HG03442 (cell line): ENCODE results near the gene STARD10.

Experiments
- ATAC-seq: cut with Tn5 transposase; IDR thresholded peaks from one replicate; pipeline ENCODE4 v1.9.1; 2021; ENCODE audit warnings: mild to moderate bottlenecking, moderate library complexity; ENCODE audit not compliant: unreplicated experiment

Gene STARD10

DNA sequence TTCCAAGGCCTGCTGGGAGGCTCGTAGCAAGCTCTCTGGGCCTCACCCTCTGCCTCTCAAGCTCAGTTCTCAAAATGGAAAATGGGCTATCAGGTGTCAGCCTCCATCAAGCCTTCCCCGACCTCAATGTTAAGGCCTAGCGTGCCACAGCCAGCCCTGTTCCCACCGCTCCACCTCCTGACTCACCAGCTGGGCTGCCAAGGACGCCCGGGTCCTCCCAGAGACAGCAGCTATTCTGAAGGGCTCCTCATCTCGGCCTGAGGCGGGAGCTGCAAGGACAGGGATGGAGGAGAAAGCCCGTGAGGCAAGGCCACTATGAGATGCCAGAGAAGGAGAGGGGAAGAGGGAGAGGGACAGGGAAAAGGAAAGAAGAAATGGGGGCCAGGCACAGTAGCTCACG, 61.5 kb downstream of the STARD10 start:
- ATAC-seq: no peak

DNA sequence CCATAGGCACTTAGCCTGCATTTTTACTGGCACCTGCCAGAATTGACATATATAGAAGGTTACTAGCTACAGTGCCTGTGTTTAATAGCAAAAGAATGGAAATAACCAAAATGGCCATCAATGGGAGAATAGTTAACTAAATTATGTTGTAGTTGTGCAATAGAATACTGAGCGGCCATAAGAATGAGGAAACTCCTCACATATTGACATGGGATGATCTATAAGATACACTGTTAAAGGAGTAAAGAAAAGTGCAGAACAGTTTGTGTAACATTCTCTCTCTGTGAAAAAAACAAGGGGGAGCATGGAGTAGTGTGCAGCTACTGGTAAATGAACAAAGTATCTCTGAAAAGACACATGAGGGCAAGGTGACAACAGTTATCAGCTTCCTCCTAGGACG, 63.1 kb downstream of the STARD10 start:
- no peak for ATAC-seq

DNA sequence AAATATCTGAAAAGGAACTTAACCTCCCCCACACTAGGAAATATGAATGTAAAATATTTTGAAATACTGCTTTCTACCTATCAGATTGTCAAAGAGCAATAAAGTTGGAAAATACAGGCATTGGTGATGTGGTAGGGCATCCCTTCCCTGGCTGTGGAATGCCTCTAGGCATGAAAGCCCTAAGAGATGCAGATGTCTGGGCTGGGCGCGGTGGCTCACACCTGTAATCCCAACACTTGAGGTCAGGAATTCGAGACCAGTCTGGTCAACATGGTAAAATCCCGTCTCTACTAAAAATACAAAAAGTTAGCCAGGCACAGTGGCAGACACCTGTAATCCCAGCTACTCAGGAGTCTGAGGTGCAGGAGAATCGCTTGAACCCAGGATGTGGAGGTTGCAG, 63.6 kb downstream of the STARD10 start:
- no peak for ATAC-seq

DNA sequence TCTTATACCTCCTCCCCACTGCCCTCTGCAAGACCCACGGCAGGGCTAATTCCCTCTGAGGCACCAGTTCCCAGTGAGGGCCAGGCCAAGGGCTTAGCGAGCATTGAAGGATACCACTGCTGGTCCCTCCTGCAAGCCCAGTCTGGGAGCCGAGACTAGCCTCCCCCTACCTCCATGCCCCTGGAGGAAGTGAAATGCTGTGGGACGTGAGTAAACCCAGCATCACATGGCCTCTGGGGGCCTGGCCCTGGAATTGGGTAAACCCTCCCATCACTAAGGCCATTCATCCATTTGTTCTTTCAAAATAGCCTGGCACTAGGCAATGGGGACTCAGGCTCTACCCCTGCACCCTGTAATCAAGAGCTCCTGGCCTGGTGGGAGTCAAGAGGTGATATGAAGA, 66.3 kb downstream of the STARD10 start:
- ATAC-seq: no peak

DNA sequence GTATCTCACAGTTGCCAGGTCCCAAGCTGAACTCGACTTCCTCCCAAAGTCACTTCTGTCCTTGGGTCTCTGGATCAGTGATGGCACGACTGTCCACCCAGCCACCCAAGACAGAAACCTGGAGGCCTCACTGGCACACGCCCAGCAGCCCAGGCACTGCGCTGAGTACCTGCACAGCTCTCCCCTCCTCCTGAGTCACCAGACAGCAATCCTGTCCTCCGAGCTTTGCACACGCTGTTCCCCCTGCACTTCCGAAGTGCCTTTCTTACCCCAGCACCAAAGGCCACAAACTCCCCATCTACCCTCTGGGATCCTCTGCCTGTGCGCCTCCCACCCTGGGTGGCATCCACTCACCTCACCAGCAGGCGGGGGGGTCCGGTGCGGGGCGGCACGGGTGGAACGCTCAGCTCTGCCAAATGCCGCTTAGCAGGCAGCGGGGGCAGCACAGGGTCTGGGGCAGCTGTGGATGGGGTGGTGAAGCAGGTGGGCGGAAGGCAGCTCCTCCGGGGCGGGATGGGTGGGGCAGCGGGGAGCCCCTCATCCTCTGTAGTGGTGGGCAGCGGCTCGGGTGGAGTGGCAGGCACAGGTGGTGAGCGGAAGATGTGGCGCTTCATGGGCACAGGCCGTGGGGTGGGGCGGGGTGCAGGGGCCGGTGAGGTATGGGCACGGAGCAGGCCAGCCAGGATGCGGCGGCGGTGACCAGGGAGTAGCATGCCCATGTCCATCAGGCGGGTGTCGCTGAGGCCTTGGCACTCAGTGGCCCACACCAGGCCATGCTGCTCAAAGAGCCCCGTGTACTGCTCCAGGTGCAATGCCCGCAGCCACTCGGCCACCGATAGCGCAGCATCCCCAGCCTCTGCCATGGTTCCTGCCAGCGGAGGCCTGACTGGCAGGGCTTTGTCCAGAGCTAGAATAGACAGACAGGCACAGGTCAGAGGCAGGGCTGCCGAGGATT, 67.3 kb downstream of the STARD10 start:
- ATAC-seq: no peak

DNA sequence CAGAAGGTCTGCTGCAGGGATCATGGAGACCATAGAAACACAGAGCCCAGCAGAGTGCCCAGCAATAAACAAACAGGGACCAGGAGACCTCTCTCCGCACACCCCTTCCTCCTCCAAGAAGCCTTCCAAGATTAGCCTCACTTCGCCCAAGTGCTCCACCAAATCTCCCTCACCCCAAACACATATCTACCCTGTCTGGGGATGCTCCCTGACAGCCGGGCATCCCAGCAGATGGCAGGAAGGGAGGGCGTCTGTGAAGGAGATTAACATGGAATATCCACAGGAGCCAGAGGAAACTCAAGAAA, 68.2 kb downstream of the STARD10 start:
- ATAC-seq: no peak

DNA sequence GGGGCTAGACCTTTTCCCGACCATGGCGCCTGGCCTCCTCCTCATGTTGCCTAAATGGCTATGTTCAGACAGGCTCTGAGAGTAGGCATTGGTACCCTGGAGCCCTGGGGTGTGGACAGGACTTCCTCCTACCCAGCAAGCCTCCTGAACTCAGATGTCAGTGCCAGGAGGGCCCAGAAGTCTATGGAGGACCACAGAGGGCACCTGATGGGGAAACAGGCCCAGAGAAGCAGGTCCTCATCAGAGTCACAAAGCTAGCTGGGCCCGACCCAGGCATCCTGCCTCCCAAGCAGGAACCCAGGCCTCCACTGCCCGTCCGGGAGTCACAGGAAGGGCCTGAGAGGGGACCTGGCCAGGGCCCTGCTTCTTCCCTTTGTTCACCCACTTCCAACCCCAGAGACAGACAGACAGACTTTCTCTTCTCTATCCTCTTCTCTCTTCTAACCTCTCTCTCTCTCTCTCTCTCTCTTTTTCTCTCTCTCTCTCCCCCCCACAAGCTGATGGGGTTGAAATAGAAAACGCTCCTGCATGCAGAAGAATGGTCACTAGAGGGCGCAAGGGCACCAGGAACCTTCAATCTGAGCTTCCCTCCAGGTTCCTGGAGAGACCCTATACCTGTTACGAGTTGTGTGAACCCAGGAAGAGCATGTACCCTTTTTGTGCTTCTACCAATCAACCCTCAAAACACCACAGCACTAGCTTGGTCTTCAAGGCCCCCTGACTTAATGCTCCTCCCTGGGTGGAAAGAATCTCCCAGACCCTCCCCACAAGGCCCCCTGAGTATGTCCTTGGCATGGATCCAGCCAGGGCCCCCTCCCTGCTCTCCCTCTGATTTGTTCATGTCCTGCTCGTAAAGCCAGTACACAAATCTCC, 68.8 kb downstream of the STARD10 start:
- ATAC-seq: no peak

DNA sequence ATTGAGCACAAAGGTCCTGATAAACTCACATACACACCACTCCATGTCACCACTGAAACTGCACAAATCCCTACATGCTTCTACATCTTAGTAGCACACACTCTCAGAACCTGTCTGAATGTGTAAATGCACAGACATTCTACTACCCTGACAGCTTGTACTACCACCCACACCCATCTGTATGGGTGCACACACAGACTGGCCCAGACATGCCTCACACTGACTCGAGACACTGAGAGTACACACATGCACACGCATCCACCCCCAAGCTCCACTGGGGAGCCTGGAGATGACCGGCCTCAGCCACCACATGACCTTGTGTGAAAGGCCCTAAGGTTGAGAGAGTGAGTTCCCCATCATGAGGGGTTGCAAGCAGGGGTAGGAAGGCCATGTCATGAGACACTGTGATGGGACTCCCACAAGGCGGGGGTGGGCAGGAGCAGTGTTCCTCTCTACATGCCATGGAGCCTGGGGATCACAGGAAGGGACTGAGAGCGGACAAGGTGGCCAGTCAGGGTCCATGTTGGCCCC, 69.8 kb downstream of the STARD10 start:
- ATAC-seq: no peak

DNA sequence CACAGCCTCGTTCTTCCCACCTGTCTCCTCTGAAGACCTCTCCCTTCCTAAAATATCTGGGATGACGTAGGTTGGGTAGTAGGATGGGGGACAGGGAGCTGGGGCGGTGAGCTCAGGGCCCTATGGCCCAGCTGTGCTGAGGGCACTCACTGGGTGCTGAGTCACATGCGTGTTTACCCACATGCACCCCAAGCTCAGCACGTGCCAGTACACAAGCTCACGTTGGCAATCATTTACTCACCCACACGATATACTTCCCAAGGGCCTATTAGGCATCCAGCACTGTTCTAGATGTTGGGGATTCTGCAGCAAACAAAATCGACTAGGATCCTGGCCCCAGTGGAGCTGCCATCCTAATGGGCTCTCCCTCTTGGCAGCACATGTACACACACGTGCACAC, 70.3 kb downstream of the STARD10 start:
- ATAC-seq: no peak

DNA sequence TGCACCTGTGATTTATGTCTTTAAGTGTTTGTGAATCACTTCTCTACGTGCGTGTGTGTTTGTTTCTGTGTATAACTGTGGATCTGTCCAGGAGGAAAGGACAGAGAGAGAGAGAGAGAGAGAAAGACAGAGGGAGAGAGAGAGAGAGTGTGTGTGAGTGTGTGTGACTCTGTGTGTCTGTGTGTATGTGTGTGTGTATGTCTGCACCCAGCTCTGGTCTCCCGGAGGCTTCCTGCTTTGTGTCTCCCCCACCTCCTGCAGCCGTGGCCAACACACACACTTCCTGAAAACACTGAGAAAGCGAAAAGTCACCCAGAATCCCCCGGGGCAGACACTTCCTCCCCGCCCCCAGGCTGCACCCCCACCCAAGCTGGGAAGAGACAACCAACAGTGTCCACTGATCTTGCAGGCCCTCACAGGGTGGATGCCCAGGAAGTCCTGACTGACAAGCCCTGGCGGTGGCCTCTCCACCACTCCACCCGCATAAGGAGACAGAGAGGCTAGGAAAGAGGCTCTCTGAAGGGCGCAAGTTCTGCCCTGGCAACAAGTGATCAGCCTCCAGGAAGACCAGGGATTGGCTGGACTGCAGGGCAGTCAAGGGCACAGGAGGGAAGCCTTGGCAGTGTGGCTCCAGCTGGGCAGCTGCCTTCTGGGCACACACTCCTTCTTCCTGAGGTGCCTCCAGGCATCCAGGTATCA, 71.6 kb downstream of the STARD10 start:
- peak; percentile 68 for ATAC-seq

DNA sequence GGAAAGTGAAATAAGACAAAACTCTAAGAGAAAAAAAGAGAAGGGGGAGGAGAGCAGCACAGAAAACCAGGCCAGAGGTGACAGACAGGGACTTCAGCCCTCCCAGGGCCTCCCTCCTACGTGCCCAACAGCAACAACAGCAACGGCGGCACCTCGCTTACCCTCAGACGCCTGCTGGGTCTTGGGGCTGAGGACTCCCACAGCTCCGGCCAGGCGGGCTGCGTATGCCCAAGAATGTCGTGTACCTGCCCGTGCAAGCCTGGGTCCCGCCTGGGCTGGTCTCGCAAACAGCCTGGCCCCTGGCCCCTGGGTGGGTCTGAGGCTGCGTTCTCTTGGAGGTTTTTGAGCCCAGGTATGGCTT, 72.2 kb downstream of the STARD10 start:
- no peak for ATAC-seq

DNA sequence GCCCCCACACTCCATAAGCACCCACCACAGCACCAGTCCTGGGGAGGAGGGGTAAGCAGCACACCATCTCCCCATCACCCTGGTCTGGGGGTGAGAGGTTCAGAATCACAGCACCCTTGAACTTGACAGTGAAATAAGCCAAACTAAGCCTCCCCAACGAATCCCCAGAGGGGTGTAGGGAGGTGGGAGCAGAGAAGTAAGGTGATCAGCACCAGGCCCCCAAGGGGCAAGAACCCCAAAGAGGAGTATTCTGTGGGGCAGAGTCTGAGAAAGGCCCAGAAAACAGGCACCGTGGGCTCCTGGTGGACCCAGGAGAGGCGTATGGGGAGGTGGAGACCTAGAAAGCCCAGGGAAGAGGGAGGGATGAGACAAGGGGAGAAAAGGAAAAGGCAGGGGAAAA, 72.6 kb downstream of the STARD10 start:
- no peak for ATAC-seq

DNA sequence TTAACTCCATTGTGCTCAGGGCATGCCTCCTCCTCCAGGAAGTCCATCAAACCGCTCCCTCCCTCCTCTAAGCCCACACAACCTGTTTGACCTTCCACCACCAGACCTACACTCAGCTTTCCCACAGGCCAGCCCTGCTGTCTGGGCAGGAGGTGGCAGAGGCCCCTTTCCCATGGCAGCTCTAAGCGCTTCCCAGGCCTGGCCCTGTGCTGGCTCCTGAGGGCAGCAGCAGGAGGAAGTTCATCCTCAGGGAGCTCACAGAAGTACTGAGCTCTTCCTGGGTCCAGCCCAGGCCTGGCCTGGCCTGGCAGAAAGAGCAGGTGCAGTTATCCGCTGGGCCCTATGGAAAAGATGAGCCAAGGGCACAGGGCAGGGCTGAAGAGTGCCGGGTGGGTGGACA, 73.1 kb downstream of the STARD10 start:
- no peak for ATAC-seq

DNA sequence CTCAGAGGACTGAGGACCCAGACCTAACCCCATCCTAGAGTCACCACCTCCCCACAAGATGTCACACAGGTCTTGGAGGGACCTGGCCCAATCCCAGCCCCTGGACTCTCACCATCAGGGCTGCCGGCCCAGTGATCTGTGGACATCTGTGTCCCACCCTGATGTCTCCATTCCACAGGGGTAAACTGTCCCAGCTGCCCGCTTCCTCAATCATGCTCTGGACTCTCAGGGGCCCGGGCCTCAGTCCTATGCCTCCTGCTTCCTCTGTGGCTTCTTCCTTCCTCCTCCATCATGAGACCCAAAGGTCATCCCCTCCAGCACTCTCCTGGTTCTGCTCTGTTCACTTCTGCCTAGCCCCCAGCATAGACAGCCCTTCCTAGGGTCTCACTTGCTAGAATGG, 73.8 kb downstream of the STARD10 start:
- no peak for ATAC-seq

DNA sequence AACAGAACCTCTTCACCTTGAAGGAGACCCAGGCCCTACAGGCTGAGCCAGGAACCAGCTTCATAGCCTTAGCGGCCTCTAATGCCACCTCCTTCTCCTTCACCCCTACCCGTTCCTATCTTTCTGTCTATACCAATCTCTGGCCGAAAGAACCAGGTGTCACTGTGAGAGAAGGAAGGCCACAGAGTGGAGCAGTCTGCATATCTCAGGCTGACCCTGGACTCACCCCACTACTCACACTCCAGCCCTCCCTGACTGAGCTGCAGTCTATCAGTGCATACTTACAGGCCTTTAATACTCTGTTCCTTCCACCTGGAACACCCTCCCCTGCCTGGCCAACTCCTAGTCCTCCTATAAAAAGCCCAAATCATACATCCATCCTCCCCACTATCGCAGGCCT, 74.3 kb downstream of the STARD10 start:
- ATAC-seq: no peak

DNA sequence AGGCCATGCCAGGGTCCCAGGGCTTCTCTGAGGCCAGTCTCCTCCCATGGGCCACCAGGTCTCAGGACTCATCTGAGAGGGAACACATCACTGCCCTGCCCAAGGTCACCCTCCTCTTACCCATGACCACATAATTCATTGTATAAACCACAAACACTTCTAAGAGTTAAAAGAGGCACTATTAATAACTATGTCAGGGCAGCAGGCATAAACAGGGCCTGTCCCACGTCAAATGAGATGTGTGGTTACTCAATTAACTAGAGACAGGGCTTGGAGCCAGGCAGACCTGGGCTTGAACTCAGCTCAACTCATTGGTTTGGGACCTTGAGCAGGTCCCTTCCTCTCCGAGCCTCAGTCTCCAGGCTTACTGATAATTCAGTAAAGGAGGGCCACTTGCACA, 74.7 kb downstream of the STARD10 start:
- no peak for ATAC-seq

DNA sequence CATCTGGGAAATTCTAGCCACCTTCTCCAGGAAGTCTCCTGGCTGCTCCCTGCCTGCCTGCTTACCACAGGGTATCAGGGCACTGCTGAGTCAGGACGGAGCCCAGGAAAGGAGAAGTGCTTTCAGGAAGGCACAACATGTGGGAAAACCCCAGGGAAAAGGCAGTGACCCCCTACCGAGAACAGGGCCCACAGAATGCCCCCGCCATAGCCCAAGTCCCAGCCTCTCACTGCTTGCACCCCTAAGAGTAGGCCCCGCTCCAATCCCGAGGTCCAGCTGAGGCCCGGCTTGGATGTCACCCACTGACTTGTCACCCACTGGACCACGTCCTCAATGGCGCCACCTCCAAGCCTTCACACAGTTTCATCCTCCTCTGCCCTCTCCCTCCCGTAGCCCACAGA, 75.7 kb downstream of the STARD10 start:
- ATAC-seq: no peak

DNA sequence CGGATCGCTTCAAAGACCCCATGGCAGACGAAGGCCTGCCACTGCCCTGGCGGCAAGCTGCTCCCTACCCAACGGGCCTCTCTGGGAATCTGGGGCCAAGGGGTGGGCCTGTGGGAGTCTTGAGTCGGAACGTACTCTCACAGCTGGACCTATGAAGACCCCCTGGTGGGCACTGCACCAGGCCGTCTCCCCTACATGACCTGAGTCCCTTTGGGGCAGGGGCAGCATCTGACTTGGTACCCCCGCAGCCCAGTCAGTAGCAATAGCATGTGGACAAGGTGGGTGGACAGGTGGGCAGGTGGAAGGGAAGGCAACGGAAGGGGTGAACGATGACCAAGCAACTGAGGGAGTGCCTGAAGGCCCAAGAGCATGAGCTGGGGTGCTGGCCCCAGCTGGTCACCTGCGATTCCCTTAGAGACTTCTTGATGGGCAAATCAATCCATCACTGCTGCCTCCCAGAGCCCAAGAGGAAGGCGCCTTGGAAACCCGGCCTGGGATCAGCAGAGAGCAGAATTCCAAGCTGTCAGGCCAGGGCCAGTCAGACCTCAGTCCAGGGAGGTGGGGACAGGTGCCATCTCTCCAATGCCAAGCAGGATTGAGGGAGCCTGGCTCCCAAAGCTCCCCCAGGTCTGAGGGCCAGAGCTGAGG, 76.9 kb downstream of the STARD10 start:
- no peak for ATAC-seq

DNA sequence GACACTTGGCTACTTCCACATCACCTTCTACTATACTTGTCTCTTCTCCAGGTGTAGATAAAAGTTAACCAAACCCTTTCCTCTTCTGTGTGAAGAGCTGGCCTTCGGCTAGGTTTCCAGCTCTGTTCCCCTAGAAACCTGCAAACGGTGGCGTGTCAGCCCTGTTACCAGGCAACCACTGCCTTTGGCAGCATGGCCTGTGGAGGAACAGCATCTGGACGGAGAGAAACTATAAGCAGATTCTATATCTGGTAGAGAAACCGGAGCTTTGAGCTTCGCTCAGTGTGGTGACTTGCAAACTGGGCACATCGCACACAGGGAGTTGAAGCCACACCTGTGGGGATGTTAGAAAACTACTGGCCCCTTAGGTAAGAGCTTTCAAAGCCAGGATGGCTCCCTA, 77.6 kb downstream of the STARD10 start:
- ATAC-seq: no peak

DNA sequence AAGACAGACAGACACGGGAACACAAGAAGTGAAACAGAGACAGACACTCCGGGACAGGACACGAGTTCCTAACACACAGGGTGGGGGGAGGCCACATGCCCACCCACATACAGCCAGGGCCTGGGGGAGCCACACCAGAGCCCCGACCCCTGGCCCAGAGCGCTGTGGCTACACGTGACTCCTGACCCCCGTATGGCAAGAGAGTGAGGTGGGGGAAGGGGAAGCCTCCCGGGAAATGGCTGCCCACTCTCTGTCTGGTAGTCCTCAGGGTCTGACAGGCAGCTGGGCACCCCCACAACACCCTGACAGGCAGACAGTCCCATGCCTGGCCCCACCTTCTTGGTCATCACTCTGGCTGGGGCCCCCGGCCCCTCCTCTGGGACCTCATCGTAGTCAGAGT, 81.0 kb downstream of the STARD10 start:
- ATAC-seq: no peak
